CD4-positive, alpha-beta T cell (primary cell): ENCODE data around the gene GBP6. TPM values are rescaled to one million over a fixed set of nuclear protein-coding genes. Genes with fewer than 3 reads are reported as not detected.
"Not testable (repeated sequence)": the region's sequence is repeated elsewhere in the genome, so short reads cannot be mapped to it uniquely, and the experiment has no call there.

Experiments
- ATAC-seq: fragments of 200-7000 bp; cut with Tn5 transposase; one replicate; pipeline ENCODE4 v1.10.0; 2022; ENCODE audit warnings: mild to moderate bottlenecking; ENCODE audit not compliant: poor library complexity
- CTCF ChIA-PET: fragments of 350-600 bp; sonication (Branson Sonifier 250); formaldehyde crosslinking; loops from one replicate; lab custom pipeline; 2021; ENCODE audit warnings: antibody characterized with exemption, inconsistent platforms; lab: Charles Lee
- POLR2A ChIA-PET: fragments of 350-600 bp; sonication (Branson Sonifier 250); formaldehyde crosslinking; loops from one replicate; lab custom pipeline; 2021; ENCODE audit warnings: antibody characterized with exemption, inconsistent platforms; lab: Charles Lee
- DNase-seq, 14 experiments: peaks; one replicate each; pipeline ENCODE4 v3.0.0-alpha.2; 2013 to 2020; ENCODE audit warnings: mixed read lengths in 2 of 14
- H3K27ac ChIP-seq, 2 donors: one replicate each; pipeline versions ENCODE4 v1.5.1 to v1.7.0; 2013; ENCODE audit warnings: low read length in 2 of 2, low read depth in 1 of 2, mild to moderate bottlenecking in 1 of 2
- H3K27me3 ChIP-seq, 2 experiments: 1 replicate in 1 of 2; 2 replicates in 1 of 2; pipeline versions ENCODE4 v1.6.1 to v1.7.0; 2013; ENCODE audit warnings: low read length in 2 of 2, control low read depth in 1 of 2, mild to moderate bottlenecking in 1 of 2, moderate library complexity in 1 of 2; ENCODE audit not compliant: insufficient read depth in 2 of 2, control insufficient read depth in 1 of 2
- H3K36me3 ChIP-seq: one replicate; pipeline ENCODE4 v1.6.1; 2013; ENCODE audit warnings: low read length, control low read depth; ENCODE audit not compliant: insufficient read depth
- H3K4me1 ChIP-seq: one replicate; pipeline ENCODE4 v1.6.1; 2013; ENCODE audit warnings: low read length, control low read depth; ENCODE audit not compliant: insufficient read depth
- H3K4me3 ChIP-seq: one replicate; pipeline ENCODE4 v1.5.1; 2013; ENCODE audit warnings: mild to moderate bottlenecking, low read length, moderate library complexity
- H3K9me3 ChIP-seq, 2 experiments: 1 replicate in 1 of 2; 2 replicates in 1 of 2; pipeline versions ENCODE4 v1.6.1 to v1.7.0; 2013; ENCODE audit warnings: low read length in 2 of 2, mild to moderate bottlenecking in 2 of 2, control low read depth in 1 of 2, moderate library complexity in 1 of 2; ENCODE audit not compliant: control insufficient read depth in 1 of 2, insufficient read depth in 1 of 2
- H3K27ac Mint-ChIP-seq: one replicate; pipeline ENCODE4 v1.8.0; 2020; ENCODE audit warnings: mixed read lengths
- H3K27me3 Mint-ChIP-seq: one replicate; pipeline ENCODE4 v1.8.0; 2021; ENCODE audit warnings: mixed read lengths
- H3K36me3 Mint-ChIP-seq: one replicate; pipeline ENCODE4 v1.8.0; 2021; ENCODE audit warnings: low read depth, mixed read lengths
- H3K4me1 Mint-ChIP-seq: one replicate; pipeline ENCODE4 v1.8.0; 2021; ENCODE audit warnings: low read depth, mixed read lengths
- H3K4me3 Mint-ChIP-seq: one replicate; pipeline ENCODE4 v1.8.0; 2020; ENCODE audit warnings: mild to moderate bottlenecking, mixed read lengths
- H3K9me3 Mint-ChIP-seq: one replicate; pipeline ENCODE4 v1.8.0; 2020; ENCODE audit warnings: mixed read lengths
- CTCF ChIP-seq: fragments of 200-600 bp; IDR thresholded peaks from one replicate; pipeline ENCODE4 v1.8.0; 2022; ENCODE audit warnings: antibody characterized with exemption, mild to moderate bottlenecking
- intact Hi-C, 2 experiments: fragments of 100-400 bp; cut with DNase I in 1 of 2; cut with micrococcal nuclease in 1 of 2; formaldehyde crosslinking; loops; one replicate each; pipeline versions ENCODE4 v1.15.1 to v1.9.0; 2023 to 2025; cut with DNase I, micrococcal nuclease
- total RNA-seq, 174 experiments: library from RNA in 2 of 174; stranded (reverse) in 2 of 174; gene quantifications; one replicate each; pipeline ENCODE4 v1.2.3 and lab custom pipeline; 2021 to 2026

The GBP6 gene
- total RNA-seq, 2 experiments from 2014 or later: 0.08 TPM; not detected in 1

- CTCF ChIA-PET: no interaction called here
- no peaks in the 10 kb centered on the region for H3K4me1 Mint-ChIP-seq
- no peaks in the 10 kb centered on the region for H3K36me3 Mint-ChIP-seq
- Histone ChIP-seq H3K27me3 (no peaks in the 10 kb centered on the region), H3K36me3 (no peaks in the 10 kb centered on the region), H3K4me1 (no peaks in the 10 kb centered on the region), H3K27ac (no peak overlapping the region), H3K9me3 (peaks cover 0 to 3% of the 10 kb centered on the region in 2 experiments), H3K4me3 (no peak overlapping the region)
- POLR2A ChIA-PET: no interaction called here
- no peak overlapping the region for H3K27ac Mint-ChIP-seq
- no peak overlapping the region for H3K4me3 Mint-ChIP-seq
- no peak for DNase-seq
- H3K27me3 Mint-ChIP-seq: no peaks in the 10 kb centered on the region
- intact Hi-C loops: no loop called here
- H3K9me3 Mint-ChIP-seq: peaks cover 7% of the 10 kb centered on the region
- no peak for ATAC-seq
- no peak for TF ChIP-seq CTCF
Observed at GRCh38 chr1:89337903-89338302, 26.0 kb upstream of the GBP6 start.

GRCh38 chr1:89339039-89339438 is 24.8 kb upstream of the GBP6 start:
- DNase-seq (no peak), ATAC-seq (no peak)
- Mint-ChIP-seq H3K9me3 (peaks cover 7% of the 10 kb centered on the region), H3K27me3 (no peaks in the 10 kb centered on the region), H3K4me3 (no peak overlapping the region), H3K27ac (no peak overlapping the region), H3K36me3 (no peaks in the 10 kb centered on the region), H3K4me1 (no peaks in the 10 kb centered on the region)
- Histone ChIP-seq H3K27me3 (no peaks in the 10 kb centered on the region), H3K4me3 (no peak overlapping the region), H3K27ac (no peak overlapping the region), H3K9me3 (peaks cover 0 to 3% of the 10 kb centered on the region in 2 experiments), H3K36me3 (no peaks in the 10 kb centered on the region), H3K4me1 (no peaks in the 10 kb centered on the region)
- intact Hi-C loops: no loop called here
- POLR2A ChIA-PET: no interaction called here
- CTCF ChIA-PET: no interaction called here
- TF ChIP-seq CTCF: no peak

- H3K36me3 Mint-ChIP-seq, H3K36me3 ChIP-seq, H3K9me3 Mint-ChIP-seq, H3K27me3 Mint-ChIP-seq, H3K27ac ChIP-seq, H3K4me1 Mint-ChIP-seq, DNase-seq, CTCF ChIA-PET, H3K27me3 ChIP-seq, H3K4me3 Mint-ChIP-seq, ATAC-seq, H3K9me3 ChIP-seq, intact Hi-C loops, H3K4me1 ChIP-seq, H3K4me3 ChIP-seq, H3K27ac Mint-ChIP-seq: not testable (repeated sequence)
- POLR2A ChIA-PET: interaction anchor here (1.1 kb wide), 1 partner anchor 13 kb away, joined by 3 read pairs; no protein-coding TSS in a partner anchor
Observed at GRCh38 chr1:89345479-89345878, 18.4 kb upstream of the GBP6 start.

GRCh38 chr1:89347296-89347695 is 16.6 kb upstream of the GBP6 start:
- Mint-ChIP-seq H3K27me3 (no peaks in the 10 kb centered on the region), H3K27ac (no peak overlapping the region), H3K4me3 (no peak overlapping the region), H3K4me1 (no peaks in the 10 kb centered on the region), H3K36me3 (no peaks in the 10 kb centered on the region), H3K9me3 (no peaks in the 10 kb centered on the region)
- no peaks in the 10 kb centered on the region for H3K9me3 ChIP-seq
- ChIA-PET CTCF (no interaction called here), POLR2A (no interaction called here)
- H3K4me3 ChIP-seq: no peak overlapping the region
- no peak overlapping the region for H3K27ac ChIP-seq
- intact Hi-C loops: no loop called here
- no peaks in the 10 kb centered on the region for H3K36me3 ChIP-seq
- H3K27me3 ChIP-seq: no peaks in the 10 kb centered on the region
- TF ChIP-seq CTCF: no peak
- DNase-seq: no peak
- no peaks in the 10 kb centered on the region for H3K4me1 ChIP-seq
- ATAC-seq: no peak
